ENCODE results near the gene MAP3K7CL. TPM values are rescaled to one million over a fixed set of nuclear protein-coding genes. Genes with fewer than 3 reads are reported as not detected.
A peak's percentile ranks its signal among the peaks of the same experiment; 100 is the strongest.

The MAP3K7CL gene
- total and polyA plus RNA-seq, 2 experiments from 2014 or later, result 0.59 TPM; not detected in 1

DNA sequence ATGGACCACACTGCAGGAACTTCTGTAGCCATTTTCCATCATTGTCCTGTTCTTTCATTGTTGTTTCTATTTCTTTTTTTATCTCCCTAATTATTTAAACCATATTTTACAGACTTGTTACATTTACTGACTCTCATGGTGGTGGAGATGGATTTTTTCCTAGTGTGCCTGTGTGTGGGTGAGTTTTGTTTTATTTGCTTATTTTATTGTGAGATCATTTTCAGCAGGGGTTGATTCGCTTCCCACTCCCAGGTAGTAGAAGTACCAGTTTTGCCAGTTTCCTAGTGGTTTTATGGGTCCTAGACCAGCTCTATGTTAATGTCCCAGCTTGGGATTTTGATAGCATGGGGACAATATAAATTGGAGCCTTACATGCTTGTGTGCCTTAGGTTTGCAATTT, 88.3 kb downstream of the MAP3K7CL start:
- no peak for TF ChIP-seq CTCF (IDR thresholded peaks at IDR 0.05; ENCODE audit: poor library complexity)
- no peak for TF ChIP-seq EZH2 (IDR thresholded peaks at IDR 0.05; ENCODE audit: borderline replicate concordance)
- no peak for TF ChIP-seq EZH2phosphoT487 (IDR thresholded peaks at IDR 0.05; ENCODE audit: low read depth, severe bottlenecking, unreplicated experiment)
- 91% methylated on average over 1 of the region's 1 CpG for WGBS (ENCODE audit: low lambda C conversion rate, missing lambda C conversion rate)
- Histone ChIP-seq H3K9me2 (replicated peaks; ENCODE audit: insufficient read depth) (no peaks in the 10 kb centered on the region), H3K36me3 (replicated peaks; ENCODE audit: insufficient read depth, low read depth) (no peaks in the 10 kb centered on the region), H3K4me2 (no peak overlapping the region), H3K4me3 (no peak overlapping the region), H4K20me1 (ENCODE audit: insufficient read depth, poor library complexity, severe bottlenecking) (no peaks in the 10 kb centered on the region), H3K27ac (peak overlapping the region; percentile 15), H3K4me1 (ENCODE audit: insufficient read depth) (peaks cover 3% of the 10 kb centered on the region), H3K9me3 (ENCODE audit: low read depth) (no peaks in the 10 kb centered on the region), H3K27me3 (no peaks in the 10 kb centered on the region), H3K79me2 (no peaks in the 10 kb centered on the region), H2AFZ (no peak overlapping the region)
- DNase-seq (ENCODE audit: low spot score), result no peak

DNA sequence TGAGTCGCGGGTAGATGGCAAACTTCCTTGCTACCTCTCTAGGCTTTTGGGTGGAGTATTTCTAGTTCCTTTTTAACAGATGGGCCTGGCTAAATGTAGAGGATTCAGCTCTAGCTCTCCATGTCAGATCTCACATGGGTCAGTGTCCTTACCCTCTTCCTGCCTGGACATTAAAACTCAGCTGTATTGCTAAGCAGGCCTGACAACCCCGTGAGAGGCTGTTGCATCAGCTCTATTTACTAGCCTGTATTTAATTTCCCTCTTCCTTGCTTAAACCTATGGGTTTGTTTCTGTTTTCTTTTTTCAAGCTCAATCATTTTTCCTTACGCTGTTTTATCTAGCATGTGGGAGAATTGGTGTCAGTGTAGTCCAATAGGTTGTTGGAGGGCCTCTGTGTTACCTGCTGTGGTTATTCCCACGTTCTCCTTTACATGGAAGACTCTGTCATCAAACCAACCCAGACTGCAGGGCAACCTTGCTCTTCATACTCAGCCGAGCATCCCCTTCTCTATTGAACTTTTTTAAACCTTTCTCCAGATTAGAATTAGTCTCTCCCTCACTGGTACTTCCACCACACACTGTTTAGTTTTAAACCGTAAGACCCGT, 88.8 kb downstream of the MAP3K7CL start:
- DNase-seq (ENCODE audit: low spot score), result no peak
- Histone ChIP-seq H3K27me3 (no peaks in the 10 kb centered on the region), H2AFZ (no peak overlapping the region), H3K9me3 (ENCODE audit: low read depth) (no peaks in the 10 kb centered on the region), H3K4me3 (no peak overlapping the region), H3K79me2 (no peaks in the 10 kb centered on the region), H3K9me2 (replicated peaks; ENCODE audit: insufficient read depth) (no peaks in the 10 kb centered on the region), H4K20me1 (ENCODE audit: insufficient read depth, poor library complexity, severe bottlenecking) (no peaks in the 10 kb centered on the region), H3K4me2 (no peak overlapping the region), H3K36me3 (replicated peaks; ENCODE audit: insufficient read depth, low read depth) (no peaks in the 10 kb centered on the region), H3K27ac (peak overlapping the region; percentile 15), H3K4me1 (ENCODE audit: insufficient read depth) (peaks cover 3% of the 10 kb centered on the region)
- 88% methylated on average over 8 of the region's 8 CpGs for WGBS (ENCODE audit: low lambda C conversion rate, missing lambda C conversion rate)
- TF ChIP-seq EZH2phosphoT487 (IDR thresholded peaks at IDR 0.05; ENCODE audit: low read depth, severe bottlenecking, unreplicated experiment) (no peak), EZH2 (IDR thresholded peaks at IDR 0.05; ENCODE audit: borderline replicate concordance) (no peak), CTCF (IDR thresholded peaks at IDR 0.05; ENCODE audit: poor library complexity) (no peak)

GRCh38 chr21:29221253-29221744, 90.9 kb downstream of the MAP3K7CL start:
- Histone ChIP-seq H3K79me2 (no peaks in the 10 kb centered on the region), H3K4me1 (ENCODE audit: insufficient read depth) (peaks cover 3% of the 10 kb centered on the region), H3K27ac (no peak overlapping the region), H3K36me3 (replicated peaks; ENCODE audit: insufficient read depth, low read depth) (no peaks in the 10 kb centered on the region), H3K4me3 (no peak overlapping the region), H2AFZ (no peak overlapping the region), H3K4me2 (no peak overlapping the region), H3K27me3 (no peaks in the 10 kb centered on the region), H4K20me1 (ENCODE audit: insufficient read depth, poor library complexity, severe bottlenecking) (no peaks in the 10 kb centered on the region), H3K9me3 (ENCODE audit: low read depth) (no peaks in the 10 kb centered on the region), H3K9me2 (replicated peaks; ENCODE audit: insufficient read depth) (no peaks in the 10 kb centered on the region)
- no peak for TF ChIP-seq EZH2 (IDR thresholded peaks at IDR 0.05; ENCODE audit: borderline replicate concordance)
- no peak for TF ChIP-seq EZH2phosphoT487 (IDR thresholded peaks at IDR 0.05; ENCODE audit: low read depth, severe bottlenecking, unreplicated experiment)
- TF ChIP-seq CTCF (IDR thresholded peaks at IDR 0.05; ENCODE audit: poor library complexity), result no peak
- 89% methylated on average over 5 of the region's 5 CpGs for WGBS (ENCODE audit: low lambda C conversion rate, missing lambda C conversion rate)
- DNase-seq (ENCODE audit: low spot score), result no peak
